ENCODE results near the gene TMEM41A.

GRCh38 chr3:185479373-185479945 lies 19.4 kb downstream of the TMEM41A start:
- TF ChIP-seq CTCF (IDR thresholded peaks at IDR 0.05): no peak
- TF ChIP-seq POLR2A (IDR thresholded peaks at IDR 0.05): no peak
